NCI-H128 (cell line): ENCODE data around the gene DHX34.
"Not testable (repeated sequence)": the region's sequence is repeated elsewhere in the genome, so short reads cannot be mapped to it uniquely, and the experiment has no call there.

ENCODE experiments used
- DNase-seq: peaks from one replicate; lab custom pipeline; 2025; ENCODE audit not compliant: unreplicated experiment; lab: John Stamatoyannopoulos, UW

The DHX34 gene

GRCh38 chr19:47323872-47324271 lies 25.2 kb upstream of the DHX34 start:
- DNase-seq = no peak

DNA sequence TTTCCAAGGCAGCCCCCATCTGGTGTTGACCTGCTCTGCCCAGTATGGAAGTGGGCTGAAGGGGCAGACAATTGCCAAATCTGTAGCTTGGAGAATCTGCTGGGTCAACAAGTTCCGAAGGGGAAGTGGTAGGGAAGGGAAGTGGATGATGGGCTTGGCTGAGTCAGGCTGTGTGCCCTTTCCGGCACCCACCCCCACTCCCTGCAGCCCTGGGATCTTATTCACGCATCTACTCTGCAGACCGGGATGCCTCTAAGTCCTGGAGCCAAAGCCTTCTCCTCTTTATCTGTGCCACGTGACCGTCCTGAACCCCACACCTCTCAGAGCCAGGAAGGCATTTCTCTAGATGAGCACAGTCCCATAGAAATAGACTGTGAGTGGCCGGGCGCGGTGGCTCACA lies 24.6 kb upstream of the DHX34 start:
- DNase-seq = no peak

GRCh38 chr19:47330466-47330869 lies 18.6 kb upstream of the DHX34 start:
- no peak for DNase-seq

- DNase-seq = no peak
These were observed 17.6 kb upstream of the DHX34 start for GRCh38 chr19:47331490-47331889.

DNA sequence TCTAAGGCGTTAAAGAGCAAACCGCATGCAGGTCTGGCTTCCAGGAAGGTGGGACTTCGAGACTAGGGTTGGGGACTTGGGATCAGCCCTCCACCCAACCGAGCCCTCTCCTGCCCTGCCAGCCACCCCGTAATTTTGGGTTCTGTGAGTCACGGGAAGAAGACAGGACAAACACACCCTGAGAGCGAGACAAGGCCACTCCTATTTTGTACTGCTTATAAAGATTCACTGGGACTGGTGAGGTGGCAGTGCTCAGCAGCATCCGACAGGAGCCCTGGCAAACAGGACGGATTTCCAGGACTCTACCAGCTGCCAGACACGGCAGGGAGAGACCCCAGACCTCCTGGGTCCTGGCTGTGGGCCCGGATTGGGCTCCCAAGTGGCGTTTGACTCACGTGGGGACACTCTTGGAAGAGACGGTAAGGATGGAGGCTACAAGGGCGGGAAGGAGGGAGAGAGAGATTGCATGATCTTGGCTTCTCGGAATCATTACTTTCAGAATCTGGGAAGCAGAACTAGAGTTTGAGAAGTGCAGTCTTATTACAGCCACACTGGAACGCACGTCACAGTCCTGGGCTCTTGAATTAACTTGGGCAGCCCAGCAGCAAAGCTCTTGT lies 17.1 kb upstream of the DHX34 start, which contains the start of gene C5AR2:
Gene C5AR2, plus strand, starts transcription at position 245 of the 617 bp plus-strand sequence. CDS start 8,625 bp downstream, outside the sequence.
- DNase-seq = no peak

DNA sequence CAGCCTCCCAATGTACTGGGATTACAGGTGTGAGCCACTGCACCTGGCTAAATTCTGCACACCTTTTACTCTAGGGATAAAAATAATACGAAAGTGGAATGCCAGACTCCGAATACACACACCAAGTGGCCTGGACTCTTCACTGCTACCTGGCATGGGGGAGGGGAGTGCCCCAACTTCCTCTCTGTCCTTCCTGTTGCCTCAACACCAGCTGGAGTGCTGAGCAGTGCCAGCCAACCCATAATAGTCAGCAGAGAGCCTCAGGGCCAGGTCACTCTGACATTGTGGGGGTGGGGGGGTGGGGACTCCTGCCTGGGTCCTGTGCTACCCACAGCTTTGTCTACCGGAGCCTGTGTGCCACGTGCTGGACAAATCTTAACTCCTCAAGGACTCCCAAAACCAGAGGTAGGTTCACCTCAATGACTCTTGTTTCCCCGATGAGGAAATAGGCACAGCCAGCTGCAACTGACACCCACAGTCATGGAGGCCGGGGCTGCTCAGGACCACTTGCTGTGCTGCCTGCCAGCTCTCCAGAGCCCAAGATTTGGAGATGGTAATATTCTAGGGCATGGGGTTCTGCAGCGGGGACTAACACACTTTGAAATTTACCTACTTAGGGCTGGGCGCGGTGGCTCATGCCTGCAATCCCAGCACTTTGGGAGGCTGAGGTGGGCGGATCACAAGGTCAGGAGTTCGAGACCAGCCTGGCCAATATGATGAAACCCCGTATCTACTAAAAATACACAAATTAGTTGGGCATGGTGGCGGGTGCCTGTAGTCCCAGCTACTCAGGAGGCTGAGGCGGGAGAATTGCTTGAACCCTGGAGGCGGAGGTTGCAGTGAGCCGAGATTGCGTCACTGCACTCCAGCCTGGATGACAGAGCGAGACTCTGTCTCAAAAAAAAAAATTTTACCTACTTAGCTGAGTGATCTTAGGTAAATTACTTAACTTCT lies 12.1 kb upstream of the DHX34 start:
- DNase-seq = not testable (repeated sequence)

DNA sequence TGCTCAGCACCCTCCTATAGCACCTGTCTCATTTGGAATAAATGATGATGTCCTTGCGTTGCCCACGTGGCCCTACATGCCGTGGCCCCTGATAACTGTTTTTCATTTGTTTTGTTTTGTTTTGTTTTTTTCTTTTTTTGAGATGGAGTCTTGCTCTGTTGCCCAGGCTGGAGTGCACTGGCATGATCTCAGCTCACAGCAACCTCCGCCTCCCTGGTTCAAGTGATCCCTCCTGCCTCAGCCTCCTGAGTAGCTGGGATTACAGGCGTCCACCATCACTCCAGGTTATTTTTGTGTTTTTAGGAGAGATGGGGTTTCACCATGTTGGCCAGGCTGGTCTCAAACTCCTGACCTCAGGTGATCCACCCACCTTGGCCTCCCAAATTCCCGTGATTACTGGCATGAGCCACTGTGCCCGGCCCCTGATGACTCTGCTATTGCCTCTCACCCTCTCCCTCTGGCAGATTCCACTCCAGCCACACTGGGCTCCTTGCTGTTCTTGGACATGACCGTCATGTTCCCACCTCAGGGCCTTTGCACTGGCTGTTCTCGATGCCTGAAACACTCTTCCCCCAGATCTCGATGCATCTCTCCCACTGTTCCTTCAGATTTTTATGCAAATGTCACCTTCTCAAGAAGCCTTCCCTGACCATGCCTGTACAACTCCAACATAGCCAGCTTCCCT lies 9.8 kb upstream of the DHX34 start:
- no peak for DNase-seq

DNA sequence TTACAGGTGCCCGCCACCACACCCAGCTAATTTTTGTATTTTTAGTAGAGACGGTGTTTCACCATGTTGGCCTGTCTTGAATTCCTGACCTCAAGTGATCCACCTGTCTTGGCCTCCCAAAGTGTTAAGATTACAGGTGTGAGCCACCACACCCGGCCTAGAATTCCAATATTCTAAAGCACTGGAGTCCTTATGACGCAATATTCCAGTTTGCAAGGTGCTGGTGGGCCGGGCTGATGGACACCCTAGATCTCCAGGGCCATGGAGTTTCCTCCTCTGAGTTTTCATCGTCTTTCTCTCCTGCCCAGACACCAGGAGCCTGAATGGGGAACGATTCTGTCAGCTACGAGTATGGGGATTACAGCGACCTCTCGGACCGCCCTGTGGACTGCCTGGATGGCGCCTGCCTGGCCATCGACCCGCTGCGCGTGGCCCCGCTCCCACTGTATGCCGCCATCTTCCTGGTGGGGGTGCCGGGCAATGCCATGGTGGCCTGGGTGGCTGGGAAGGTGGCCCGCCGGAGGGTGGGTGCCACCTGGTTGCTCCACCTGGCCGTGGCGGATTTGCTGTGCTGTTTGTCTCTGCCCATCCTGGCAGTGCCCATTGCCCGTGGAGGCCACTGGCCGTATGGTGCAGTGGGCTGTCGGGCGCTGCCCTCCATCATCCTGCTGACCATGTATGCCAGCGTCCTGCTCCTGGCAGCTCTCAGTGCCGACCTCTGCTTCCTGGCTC lies 8.5 kb upstream of the DHX34 start:
- no peak for DNase-seq

DNA sequence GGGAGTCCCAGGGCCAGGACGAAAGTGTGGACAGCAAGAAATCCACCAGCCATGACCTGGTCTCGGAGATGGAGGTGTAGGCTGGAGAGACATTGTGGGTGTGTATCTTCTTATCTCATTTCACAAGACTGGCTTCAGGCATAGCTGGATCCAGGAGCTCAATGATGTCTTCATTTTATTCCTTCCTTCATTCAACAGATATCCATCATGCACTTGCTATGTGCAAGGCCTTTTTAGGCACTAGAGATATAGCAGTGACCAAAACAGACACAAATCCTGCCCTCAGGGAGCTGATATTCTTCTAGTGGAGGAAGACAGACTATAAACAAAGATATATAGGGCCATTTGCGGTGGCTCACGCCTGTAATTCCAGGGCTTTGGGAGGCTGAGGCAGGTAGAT lies 7.4 kb upstream of the DHX34 start:
- DNase-seq = no peak

- no peak for DNase-seq
These were observed 5.8 kb upstream of the DHX34 start for GRCh38 chr19:47343194-47343802.

- DNase-seq = no peak
These were observed 4.7 kb upstream of the DHX34 start for GRCh38 chr19:47344425-47344824.

DNA sequence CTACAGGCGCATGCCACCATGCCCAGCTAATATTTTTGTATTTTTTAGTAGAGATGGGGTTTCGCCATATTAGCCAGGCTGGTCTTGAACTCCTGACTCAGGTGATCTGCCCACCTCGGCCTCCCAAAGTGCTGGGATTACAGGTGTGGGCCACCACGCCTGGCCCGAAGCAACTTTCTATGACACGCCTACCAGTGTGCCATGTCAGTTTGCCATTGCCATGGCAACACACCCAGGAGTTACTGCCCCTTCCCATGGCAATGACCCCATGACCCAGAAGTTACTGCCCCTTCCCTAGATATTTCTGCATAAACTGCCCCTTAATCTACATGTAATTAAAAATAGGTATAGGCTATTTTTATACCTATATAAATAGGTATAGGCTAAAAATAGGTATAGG lies 3.1 kb upstream of the DHX34 start:
- DNase-seq = not testable (repeated sequence)

- no peak for DNase-seq
These were observed 1.5 kb downstream of the DHX34 start for GRCh38 chr19:47350630-47351029.

GRCh38 chr19:47351548-47351947 lies 2.4 kb downstream of the DHX34 start:
- no peak for DNase-seq

- no peak for DNase-seq
These were observed 3.0 kb downstream of the DHX34 start for GRCh38 chr19:47352095-47352494.

DNA sequence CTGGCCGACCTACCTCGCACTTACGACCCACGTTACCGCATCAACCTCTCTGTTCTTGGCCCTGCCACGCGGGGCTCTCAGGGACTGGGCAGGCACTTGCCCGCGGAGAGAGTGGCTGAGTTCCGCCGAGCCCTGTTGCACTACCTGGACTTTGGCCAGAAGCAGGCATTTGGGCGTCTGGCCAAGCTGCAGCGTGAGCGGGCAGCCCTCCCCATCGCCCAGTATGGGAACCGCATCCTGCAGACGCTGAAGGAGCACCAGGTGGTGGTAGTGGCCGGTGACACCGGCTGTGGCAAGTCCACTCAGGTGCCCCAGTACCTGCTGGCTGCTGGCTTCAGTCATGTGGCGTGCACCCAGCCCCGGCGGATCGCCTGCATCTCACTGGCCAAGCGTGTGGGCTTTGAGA lies 4.2 kb downstream of the DHX34 start:
- no peak for DNase-seq

DNA sequence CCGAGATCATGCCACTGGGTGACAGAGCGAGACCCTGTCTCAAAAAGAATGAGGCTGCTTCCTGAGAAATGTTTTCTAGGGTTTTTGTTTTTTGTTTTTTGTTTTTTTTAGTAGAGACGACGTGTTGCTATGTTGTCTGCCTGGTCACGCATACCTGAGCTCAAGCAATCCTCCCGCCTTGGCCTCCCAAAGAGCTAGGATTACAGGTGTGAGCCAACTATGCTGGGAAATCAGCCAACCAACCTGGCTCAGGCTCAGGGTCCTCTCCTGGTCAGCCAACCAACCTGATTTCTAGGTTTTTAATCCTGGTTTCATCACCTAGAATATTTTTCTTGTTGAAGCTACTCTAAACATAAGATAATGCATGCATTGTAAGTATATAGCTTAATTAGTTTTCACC lies 7.8 kb downstream of the DHX34 start:
- DNase-seq = no peak

GRCh38 chr19:47357788-47358680 lies 8.9 kb downstream of the DHX34 start:
- no peak for DNase-seq

- no peak for DNase-seq
These were observed 9.8 kb downstream of the DHX34 start for GRCh38 chr19:47358936-47359335.

- DNase-seq = no peak
These were observed 13.2 kb downstream of the DHX34 start for GRCh38 chr19:47362321-47362720.
